Measurements from ENCODE around the gene TMEM147. TPM values are rescaled to one million over a fixed set of nuclear protein-coding genes. Genes with fewer than 3 reads are reported as not detected.

Gene TMEM147
- total RNA-seq, 1 experiment from 2014 or later, result 157 TPM

- Histone ChIP-seq H3K9me3 (ENCODE audit: control insufficient read depth, insufficient read depth, low read depth, low read length) (no peaks in the 10 kb centered on the region), H3K27ac (ENCODE audit: low read length) (0 out of 2 replicates have a peak overlapping the region, but pooled peaks have one; percentile 40), H3K4me1 (ENCODE audit: control insufficient read depth, insufficient read depth, low read length) (peaks cover 10% of the 10 kb centered on the region; the same call in 1 of the 2 replicates), H3K36me3 (ENCODE audit: control insufficient read depth, insufficient read depth, low read length) (no peaks in the 10 kb centered on the region; the same call in 1 of the 2 replicates), H3K4me3 (ENCODE audit: low read depth in 2 of 2, low read length in 2 of 2) (peak overlapping the region; percentile 36 to 62), H3K27me3 (ENCODE audit: control insufficient read depth, insufficient read depth, low read length) (peaks cover 20% of the 10 kb centered on the region)
- ATAC-seq (peak; percentile 90), DNase-seq (ENCODE audit: low read depth, low spot score) (peak; percentile 42)
- intact Hi-C loops (cut with micrococcal nuclease; ENCODE audit: unreplicated experiment) (no loop called here), in situ Hi-C loops (cut with HindIII; ENCODE audit: low pct_unique_long_range_greater_than_20kb, low sequenced_read_pairs) (no loop called here)
- TF ChIP-seq, protein P1, sequence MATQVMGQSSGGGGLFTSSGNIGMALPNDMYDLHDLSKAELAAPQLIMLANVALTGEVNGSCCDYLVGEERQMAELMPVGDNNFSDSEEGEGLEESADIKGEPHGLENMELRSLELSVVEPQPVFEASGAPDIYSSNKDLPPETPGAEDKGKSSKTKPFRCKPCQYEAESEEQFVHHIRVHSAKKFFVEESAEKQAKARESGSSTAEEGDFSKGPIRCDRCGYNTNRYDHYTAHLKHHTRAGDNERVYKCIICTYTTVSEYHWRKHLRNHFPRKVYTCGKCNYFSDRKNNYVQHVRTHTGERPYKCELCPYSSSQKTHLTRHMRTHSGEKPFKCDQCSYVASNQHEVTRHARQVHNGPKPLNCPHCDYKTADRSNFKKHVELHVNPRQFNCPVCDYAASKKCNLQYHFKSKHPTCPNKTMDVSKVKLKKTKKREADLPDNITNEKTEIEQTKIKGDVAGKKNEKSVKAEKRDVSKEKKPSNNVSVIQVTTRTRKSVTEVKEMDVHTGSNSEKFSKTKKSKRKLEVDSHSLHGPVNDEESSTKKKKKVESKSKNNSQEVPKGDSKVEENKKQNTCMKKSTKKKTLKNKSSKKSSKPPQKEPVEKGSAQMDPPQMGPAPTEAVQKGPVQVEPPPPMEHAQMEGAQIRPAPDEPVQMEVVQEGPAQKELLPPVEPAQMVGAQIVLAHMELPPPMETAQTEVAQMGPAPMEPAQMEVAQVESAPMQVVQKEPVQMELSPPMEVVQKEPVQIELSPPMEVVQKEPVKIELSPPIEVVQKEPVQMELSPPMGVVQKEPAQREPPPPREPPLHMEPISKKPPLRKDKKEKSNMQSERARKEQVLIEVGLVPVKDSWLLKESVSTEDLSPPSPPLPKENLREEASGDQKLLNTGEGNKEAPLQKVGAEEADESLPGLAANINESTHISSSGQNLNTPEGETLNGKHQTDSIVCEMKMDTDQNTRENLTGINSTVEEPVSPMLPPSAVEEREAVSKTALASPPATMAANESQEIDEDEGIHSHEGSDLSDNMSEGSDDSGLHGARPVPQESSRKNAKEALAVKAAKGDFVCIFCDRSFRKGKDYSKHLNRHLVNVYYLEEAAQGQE (IDR thresholded peaks at IDR 0.05; ENCODE audit: insufficient read depth in 1 of 2, low read depth in 2 of 2, low read length in 1 of 2), result no peak
- TF ChIP-seq POLR2AphosphoS5 (IDR thresholded peaks at IDR 0.05; ENCODE audit: low read depth, low read length) (no peak), TCF7L2 (IDR thresholded peaks at IDR 0.05; ENCODE audit: low read depth, low read length) (no peak)
- TF ChIP-seq, protein P2, sequence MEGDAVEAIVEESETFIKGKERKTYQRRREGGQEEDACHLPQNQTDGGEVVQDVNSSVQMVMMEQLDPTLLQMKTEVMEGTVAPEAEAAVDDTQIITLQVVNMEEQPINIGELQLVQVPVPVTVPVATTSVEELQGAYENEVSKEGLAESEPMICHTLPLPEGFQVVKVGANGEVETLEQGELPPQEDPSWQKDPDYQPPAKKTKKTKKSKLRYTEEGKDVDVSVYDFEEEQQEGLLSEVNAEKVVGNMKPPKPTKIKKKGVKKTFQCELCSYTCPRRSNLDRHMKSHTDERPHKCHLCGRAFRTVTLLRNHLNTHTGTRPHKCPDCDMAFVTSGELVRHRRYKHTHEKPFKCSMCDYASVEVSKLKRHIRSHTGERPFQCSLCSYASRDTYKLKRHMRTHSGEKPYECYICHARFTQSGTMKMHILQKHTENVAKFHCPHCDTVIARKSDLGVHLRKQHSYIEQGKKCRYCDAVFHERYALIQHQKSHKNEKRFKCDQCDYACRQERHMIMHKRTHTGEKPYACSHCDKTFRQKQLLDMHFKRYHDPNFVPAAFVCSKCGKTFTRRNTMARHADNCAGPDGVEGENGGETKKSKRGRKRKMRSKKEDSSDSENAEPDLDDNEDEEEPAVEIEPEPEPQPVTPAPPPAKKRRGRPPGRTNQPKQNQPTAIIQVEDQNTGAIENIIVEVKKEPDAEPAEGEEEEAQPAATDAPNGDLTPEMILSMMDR (IDR thresholded peaks at IDR 0.05), result peak; percentile 99
- BruUV-seq (replicated peaks), result no TSS peak
- ChIA-PET POLR2A (no interaction called here), CTCF (interaction anchor here (0.5 to 1.1 kb wide), 6 partner anchors 10 to 454 kb away, joined by 3 to 9 read pairs (median 4); no protein-coding TSS in a partner anchor)
Measured at GRCh38 chr19:35509861-35510625, 35.4 kb upstream of the TMEM147 start.

- intact Hi-C loops (cut with micrococcal nuclease; ENCODE audit: unreplicated experiment) (no loop called here), in situ Hi-C loops (cut with HindIII; ENCODE audit: low pct_unique_long_range_greater_than_20kb, low sequenced_read_pairs) (no loop called here)
- no peak for TF ChIP-seq SIN3A (IDR thresholded peaks at IDR 0.05; ENCODE audit: borderline replicate concordance, insufficient read depth, low read depth, low read length)
- Histone ChIP-seq H3K4me1 (ENCODE audit: control insufficient read depth, insufficient read depth, low read length) (peaks cover 10% of the 10 kb centered on the region; the same call in 1 of the 2 replicates), H3K27ac (ENCODE audit: low read length) (no peak overlapping the region), H3K36me3 (ENCODE audit: control insufficient read depth, insufficient read depth, low read length) (no peaks in the 10 kb centered on the region; the same call in 1 of the 2 replicates), H3K27me3 (ENCODE audit: control insufficient read depth, insufficient read depth, low read length) (peaks cover 16% of the 10 kb centered on the region), H3K4me3 (ENCODE audit: low read depth in 2 of 2, low read length in 2 of 2) (peak overlapping the region; percentile 36 to 62), H3K9me3 (ENCODE audit: control insufficient read depth, insufficient read depth, low read depth, low read length) (no peaks in the 10 kb centered on the region)
- ChIA-PET CTCF (interaction anchor here (0.5 to 1.1 kb wide), 4 partner anchors 16 to 454 kb away, joined by 3 to 9 read pairs (median 5); no protein-coding TSS in a partner anchor), POLR2A (no interaction called here)
- ATAC-seq (peak; percentile 30), DNase-seq (ENCODE audit: low read depth, low spot score) (no peak)
- no TSS peak for BruUV-seq (replicated peaks)
Measured at GRCh38 chr19:35510626-35510964, 34.8 kb upstream of the TMEM147 start.

DNA sequence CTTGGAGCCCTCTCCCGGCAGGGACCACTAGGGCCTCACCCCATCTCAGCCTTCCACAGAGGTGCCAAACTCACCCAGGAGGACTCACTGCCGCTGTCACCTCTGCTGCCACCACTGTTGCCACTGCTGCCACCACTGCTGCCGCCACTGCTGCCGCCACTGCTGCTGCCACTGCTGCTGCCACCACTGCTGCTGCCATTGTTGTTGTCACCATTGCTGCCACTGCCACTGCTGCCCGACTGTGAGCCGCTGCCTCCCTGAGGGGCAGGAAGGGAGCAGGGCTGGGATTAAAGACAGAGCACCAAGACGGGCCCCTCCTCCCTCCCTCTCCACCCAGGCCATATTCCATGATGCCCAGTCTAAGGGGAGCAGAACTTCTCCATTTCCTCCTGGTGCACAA is 34.1 kb upstream of the TMEM147 start:
- in situ Hi-C loops (cut with HindIII; ENCODE audit: low pct_unique_long_range_greater_than_20kb, low sequenced_read_pairs), result no loop called here
- Histone ChIP-seq H3K36me3 (ENCODE audit: control insufficient read depth, insufficient read depth, low read length) (no peaks in the 10 kb centered on the region; the same call in 1 of the 2 replicates), H3K4me3 (ENCODE audit: low read depth in 2 of 2, low read length in 2 of 2) (no peak overlapping the region), H3K4me1 (ENCODE audit: control insufficient read depth, insufficient read depth, low read length) (peaks cover 10% of the 10 kb centered on the region; the same call in 1 of the 2 replicates), H3K9me3 (ENCODE audit: control insufficient read depth, insufficient read depth, low read depth, low read length) (no peaks in the 10 kb centered on the region), H3K27ac (ENCODE audit: low read length) (no peak overlapping the region), H3K27me3 (ENCODE audit: control insufficient read depth, insufficient read depth, low read length) (peaks cover 16% of the 10 kb centered on the region)
- POLR2A ChIA-PET, result no interaction called here
- intact Hi-C loops (cut with micrococcal nuclease; ENCODE audit: unreplicated experiment), result no loop called here
- TF ChIP-seq POLR2AphosphoS5 (IDR thresholded peaks at IDR 0.05; ENCODE audit: low read depth, low read length) (no peak), TCF7L2 (IDR thresholded peaks at IDR 0.05; ENCODE audit: low read depth, low read length) (no peak), SIN3A (IDR thresholded peaks at IDR 0.05; ENCODE audit: borderline replicate concordance, insufficient read depth, low read depth, low read length) (no peak)
- TF ChIP-seq, protein P1 (IDR thresholded peaks at IDR 0.05; ENCODE audit: insufficient read depth in 1 of 2, low read depth in 2 of 2, low read length in 1 of 2), result no peak
- TF ChIP-seq, protein P2 (IDR thresholded peaks at IDR 0.05), result no peak
- no TSS peak for BruUV-seq (replicated peaks)
- CTCF ChIA-PET, result interaction anchor here (1.1 kb wide), 1 partner anchor 16 kb away, joined by 5 read pairs; no protein-coding TSS in a partner anchor
- DNase-seq (ENCODE audit: low read depth, low spot score), result no peak
- no peak for ATAC-seq

All from Panc1 (cell line).